NCI-H146 (cell line): ENCODE measurements around the gene TANC1.
A peak's percentile ranks its signal among the peaks of the same experiment; 100 is the strongest.

ENCODE experiments used
- DNase-seq: peaks from one replicate; lab custom pipeline; 2025; lab: John Stamatoyannopoulos, UW

The TANC1 gene

DNA sequence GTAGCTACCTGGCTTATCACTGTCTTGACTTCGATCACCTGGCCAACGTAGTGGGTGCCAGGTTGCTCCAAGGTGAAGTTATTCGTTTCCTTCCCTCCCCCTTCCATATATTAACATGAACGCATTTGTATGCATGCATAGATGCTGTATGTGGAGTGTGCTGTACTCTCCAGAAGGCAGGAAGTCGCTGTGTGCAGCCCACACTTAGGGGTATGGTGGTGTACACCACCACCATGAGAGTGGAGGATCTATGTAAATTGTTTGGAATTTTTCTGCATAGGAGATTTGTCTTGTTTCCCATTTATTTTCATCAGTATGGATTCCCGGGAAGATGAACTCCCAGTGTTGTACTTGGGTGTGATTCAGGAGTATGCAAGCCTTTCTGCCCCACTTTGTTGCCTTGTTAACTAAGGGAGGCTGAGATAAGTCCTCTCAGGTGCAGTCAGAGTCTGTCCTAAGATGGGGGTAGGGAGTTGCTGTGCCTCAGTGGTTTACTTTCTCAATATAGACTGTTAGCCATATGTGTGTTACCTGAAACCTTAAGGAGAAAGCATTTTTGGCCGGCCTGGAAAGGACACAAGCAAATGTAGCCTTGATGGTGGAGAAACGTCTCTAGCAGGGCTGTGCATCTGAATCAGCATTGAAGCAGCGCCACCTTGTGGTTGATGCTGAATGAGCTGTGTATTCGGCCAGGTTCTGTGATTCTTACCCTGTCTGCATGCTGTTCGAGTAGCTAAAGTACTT is 149.8 kb downstream of the TANC1 start:
- DNase-seq = peak; percentile 45

DNA sequence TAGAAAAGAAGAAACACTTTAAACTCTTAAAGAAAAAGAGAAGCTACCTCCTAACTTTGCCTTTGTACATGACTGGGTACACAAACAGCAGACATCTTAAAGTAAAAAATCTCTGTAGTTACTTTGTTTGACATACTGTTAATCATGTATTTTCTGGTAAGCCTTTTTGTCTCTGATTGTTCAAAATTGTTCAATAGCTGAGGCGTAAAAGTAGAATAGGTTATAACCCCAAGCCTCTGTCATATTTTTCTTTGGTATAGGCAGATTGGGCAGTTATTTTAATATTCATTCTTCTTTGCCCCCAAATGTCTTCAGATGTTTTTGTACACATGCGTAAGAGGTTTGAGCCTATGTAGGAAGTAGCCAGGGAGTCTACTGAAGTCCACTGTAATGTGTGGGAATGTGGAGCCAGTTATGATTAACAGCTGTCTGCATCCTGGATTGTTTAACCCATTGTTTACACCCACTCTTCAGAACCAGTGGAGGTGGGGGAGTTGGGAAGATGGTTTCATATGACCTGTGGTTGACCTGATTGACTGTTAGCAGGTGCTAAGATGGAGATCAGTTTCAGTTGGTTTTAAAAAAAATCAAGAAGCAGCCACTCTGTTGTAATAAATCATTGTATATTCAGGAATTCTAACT is 150.5 kb downstream of the TANC1 start:
- no peak for DNase-seq

DNA sequence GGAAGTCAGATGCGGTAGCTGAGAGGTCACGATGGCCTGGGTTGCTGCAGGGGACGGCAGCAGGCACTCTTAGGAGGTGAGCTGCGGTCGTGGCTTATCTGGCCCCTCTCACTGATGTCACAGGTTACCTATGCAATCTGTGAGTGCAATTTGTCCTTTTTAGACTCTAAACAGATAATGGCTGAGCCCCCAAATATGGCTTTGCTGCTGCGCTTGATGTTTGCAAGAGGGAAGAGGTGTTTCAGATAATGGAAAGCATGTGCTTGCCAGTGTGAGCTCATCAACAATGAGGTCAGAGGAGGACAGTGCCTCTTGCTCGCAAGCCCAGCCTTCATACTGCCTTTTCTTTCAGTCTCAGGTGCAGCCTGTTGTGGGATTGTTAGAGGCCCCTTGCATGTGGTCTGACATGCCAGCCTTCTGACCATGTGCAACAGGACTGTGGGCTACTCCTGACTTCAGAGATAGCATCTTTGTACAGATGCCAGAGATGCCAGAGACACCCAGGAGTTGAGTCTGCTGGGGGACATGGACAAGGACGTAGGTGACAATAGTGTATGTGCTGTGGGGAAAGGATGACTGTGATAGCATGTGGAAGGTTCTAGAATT is 151.3 kb downstream of the TANC1 start:
- DNase-seq = no peak

DNA sequence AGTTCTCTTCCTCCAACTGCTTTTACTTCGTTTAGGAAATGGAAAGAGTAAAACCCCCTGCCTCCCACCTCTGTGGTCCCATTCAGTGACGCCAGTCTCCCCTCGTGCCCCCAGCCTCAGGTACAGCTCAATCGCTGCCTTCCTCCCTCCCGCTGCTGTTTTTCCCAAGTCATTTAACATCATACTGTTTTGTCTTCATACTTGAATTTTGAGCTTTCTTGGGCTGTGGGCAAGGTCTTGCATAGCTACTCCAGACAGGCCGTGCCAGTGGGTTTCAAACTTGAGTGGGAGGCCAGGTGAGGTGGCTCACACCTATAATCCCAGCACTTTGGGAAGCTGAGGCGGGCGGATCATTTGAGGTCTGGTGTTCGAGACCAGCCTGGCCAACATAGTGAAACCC is 155.3 kb downstream of the TANC1 start:
- DNase-seq = no peak

DNA sequence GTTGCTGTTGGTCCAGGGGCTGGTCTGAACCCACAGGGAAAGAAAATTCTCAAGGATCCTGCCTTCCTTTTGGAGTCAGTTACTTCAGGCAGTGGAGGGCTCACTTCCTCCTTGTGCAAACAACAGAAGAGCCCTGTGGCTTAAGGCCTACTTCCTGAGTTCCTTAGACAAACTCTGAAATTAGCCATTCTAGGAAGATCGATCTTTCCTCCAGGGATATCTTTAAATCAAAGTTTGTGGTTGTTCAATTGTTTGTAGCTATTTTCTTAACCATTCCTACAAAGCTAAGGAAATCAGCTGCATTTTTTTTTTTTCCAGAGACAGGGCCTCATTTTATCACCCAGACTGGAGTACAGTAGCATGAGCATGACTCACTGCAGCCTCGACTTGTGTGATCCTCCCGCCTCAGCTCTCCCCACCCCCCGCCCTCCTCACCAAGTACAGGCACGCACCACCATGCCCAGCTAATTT is 156.0 kb downstream of the TANC1 start:
- DNase-seq = no peak

DNA sequence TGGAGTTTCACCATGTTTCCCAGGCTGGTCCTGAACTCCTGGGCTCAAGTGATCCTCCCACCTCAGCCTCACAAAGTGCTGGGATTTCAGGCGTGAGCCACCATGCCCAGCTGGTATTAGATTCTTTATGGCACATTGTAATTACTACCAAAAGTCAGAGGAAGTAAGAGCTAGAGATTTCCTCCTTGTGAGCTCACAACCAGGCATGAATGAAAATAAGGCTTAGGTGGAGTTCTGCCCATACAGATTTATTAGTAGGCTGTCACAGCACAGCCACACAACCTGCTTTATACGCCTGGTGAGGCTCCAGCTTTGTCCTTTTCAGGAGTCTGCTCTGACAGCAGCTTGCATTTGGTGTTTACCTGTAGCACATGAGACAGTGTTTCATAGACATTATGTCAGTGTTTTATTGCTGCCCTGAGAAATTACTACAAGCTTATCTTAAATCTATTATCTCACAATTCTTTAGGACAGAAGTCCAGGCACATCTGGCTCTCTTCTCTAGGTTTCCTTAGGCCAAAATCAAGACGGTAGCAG is 156.6 kb downstream of the TANC1 start:
- no peak for DNase-seq

DNA sequence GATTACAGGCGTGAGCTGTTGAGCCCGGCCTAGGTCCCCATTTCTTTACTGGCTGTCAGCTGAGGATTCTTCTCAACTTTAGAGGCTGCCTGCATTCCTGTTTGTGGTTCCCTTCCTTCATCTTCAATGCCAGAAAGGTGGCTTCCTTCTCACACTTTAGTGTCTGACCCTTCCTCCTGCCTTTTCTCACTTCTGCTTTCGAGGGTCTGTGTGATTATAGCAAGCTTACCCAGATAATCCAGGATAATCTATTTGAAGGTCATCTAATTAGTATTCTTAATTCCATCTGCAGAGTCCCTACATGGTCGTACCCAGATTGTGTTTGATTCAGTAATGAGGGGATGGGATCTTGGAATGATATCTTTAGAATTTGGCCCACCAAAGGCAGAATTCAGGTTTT is 157.4 kb downstream of the TANC1 start:
- DNase-seq = no peak

DNA sequence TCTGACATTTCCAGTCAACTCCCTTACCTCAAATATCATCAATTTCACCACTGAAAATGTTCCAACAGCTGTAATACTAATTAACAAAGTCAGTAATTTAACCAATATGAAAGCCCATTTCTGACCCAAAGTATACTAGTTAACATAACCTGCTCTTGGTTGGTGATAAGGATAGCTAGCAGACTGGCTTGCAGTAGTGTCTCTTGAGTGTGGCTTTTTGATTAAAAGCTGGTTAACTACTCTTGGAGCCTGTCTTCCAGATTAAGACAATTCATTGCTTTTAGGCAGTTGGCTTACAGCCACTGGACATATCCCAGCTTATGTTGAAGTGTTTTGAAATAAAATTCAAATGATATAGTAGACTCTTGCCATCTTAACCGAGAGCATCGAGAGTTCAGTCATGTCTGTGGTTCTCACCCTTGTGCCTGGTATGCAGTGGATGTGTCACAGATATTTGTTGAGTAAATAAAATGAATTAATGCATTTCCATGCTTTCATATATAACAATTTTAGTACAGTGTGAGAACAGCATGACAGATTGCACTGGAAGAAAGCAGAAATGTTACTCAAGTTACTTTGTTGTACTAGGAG is 158.1 kb downstream of the TANC1 start:
- DNase-seq = no peak

DNA sequence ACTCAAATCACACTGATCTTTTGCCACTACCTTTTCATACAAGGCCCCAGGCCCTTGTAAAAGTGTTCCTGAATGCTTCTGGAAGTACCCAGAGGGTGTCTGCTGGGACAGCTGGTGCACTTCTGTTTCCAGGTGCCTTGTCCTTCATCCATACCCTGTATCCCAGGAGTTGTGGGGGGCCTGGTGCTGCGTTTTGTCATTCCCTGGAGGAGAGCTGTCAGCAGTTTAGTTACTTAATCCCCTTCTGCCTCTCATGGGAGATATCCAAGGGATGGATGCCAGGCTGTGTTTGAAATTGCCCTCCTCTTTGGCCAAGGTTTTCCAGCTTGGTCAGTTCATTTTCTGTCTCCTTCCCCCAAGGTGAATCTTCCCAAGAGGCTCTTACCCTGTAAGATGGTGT is 159.8 kb downstream of the TANC1 start:
- DNase-seq = no peak

DNA sequence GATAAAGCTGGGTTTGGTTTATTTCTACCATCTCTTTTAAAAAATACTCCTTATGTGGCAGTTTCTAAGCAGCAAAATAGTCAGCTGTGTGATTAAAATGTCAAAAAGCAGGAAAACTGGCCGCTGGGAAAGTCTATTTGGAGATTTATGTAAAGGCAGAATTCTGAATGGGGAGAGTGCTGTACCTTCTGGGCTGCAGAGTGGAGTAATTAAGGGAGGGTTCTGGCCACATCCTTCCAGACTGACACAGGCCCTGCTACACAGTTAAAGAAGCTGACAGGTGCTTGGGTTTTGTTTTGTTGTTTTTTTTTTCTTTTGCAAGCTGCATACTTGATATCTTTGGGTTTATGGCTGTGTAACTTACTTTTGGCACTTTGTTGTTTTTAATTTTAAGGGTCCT is 160.8 kb downstream of the TANC1 start:
- DNase-seq = no peak

DNA sequence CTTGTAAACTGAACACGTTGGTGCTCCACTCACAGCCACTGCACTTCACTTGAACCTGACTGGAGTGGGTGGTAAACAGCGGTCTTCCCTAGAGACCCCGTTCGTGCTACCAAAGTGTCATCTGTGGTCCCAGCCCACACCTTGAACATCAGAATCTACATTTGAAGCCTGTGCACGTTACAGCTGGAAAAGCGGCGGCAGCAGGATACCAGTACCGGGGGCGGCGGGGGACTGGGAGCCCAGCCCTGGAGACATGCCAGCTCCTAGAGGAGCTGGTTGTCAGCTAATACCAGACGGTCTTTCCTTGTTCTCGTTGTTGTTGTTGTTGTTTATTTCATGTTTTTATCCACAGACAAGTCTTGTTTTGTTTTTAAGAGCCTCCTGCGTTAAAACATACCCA is 161.4 kb downstream of the TANC1 start:
- DNase-seq = no peak

DNA sequence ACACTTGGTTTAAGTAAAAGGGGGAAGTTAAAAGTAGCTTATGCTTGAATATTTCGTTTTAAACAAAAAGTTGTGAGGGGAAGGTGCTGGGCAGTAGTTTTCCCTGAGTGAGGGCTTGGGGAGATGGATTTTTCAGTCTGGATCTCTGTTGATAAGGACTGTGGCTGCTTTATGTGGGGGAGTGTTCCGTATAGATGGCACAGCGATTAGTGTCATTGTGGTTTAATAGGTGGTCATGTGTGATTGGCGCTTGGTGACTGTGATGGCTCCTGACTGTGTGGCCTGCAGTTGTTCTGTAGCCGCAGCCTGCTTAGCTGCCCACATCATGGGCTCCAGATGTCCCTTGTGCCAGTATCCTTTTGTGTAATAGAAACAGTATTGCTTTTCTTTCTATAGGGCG is 161.9 kb downstream of the TANC1 start:
- DNase-seq = no peak

DNA sequence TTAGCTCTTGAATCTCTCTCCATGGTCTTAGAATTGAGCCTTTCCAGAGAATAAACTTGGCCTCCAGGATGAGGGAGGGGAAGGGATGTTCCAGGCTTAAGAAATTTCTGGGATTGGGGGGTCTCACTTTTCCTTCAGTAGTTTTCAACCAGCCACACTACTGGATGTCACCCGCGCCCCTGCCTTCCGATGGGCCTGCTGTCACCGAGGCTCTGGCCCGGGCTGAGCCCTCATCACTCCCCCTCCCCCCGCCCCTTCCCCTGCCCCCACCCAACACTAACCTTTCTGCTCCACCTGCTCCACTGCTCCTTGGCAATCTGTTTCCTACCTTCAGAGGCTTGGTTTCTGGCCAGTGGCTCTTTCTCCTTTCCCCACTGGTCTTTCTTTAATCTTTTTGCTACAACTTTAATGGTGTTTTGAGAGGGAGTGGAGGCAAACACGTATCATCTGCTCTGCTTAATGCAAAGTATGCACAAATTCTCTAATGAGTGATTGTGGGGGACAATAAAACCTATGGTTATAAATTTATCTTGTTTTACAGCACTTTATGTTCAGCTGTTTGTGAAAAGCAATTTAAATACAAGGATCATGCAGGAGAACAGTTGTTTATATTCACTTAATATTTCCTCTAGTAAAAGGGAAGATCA is 162.9 kb downstream of the TANC1 start:
- no peak for DNase-seq

DNA sequence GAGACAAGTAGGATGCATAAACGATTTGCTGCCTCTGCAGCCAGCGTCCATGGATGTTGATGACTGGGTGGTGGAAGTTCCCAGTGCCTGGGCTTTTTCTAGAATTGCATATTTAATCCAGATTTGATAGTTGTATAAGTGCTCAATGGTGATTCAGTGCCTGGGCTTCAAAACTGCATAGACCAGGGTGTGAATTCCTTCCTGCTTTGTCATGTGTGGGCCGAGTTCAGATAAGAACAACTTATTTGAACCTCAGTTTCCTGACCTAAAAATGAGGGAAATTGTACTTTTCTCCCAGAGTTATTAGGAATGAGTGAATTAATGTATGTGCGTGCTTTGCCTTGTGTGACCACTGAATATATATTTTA is 163.5 kb downstream of the TANC1 start:
- no peak for DNase-seq

DNA sequence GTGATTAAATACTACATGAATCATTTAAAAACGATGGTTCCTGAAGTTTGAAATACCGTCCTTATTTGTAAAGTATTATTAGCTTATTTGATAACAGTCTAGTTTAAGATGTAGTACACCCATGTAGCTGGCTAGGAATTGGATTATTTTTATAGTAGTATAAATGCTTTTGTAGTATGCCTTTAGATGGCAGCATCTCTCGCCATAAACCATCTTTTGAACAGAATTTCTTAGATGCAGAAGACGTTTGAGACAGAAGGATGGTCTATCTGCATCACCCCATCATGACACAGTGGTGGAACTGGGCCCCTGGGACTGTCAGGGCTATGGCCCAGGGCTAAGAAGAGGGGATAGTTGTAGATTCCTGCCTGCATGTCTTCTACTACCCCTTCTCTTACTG is 165.4 kb downstream of the TANC1 start:
- no peak for DNase-seq

DNA sequence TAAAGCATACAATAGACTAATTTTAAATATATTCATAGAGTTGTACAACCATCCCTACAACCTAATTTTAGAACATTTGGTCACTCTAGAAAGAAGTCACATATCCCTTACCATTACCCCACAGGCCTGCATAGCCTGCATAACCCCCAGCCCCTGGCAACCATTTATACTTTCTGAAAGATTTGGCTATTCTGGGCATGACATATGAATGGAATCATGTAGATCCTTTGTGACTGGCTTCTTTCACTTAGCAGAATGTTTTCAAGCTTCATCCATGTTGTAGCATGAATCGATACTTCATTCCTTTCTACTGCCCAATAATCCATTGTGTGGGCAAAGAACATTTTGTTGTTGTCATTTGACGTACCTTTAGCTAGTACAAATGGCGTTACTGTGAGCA is 166.5 kb downstream of the TANC1 start:
- DNase-seq = no peak

DNA sequence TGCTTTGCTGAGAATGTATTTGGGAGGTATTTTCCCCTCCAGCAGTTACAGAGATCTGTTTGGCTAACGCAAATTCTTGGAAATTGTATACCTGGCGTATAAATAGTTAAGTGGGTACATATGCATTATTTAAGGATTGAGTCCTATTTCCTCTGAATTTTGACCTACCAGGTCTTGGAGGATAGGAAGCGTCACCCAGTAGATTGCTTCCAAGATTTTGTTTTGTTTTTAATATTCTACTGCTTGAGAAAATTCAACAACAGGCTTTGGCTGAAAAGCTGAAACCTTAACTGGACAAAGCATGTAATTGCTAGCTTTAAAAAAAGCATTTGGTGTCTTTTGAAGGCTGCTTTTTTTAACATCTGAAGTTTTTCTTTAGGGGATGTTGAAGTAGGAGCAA is 168.0 kb downstream of the TANC1 start:
- DNase-seq = no peak

DNA sequence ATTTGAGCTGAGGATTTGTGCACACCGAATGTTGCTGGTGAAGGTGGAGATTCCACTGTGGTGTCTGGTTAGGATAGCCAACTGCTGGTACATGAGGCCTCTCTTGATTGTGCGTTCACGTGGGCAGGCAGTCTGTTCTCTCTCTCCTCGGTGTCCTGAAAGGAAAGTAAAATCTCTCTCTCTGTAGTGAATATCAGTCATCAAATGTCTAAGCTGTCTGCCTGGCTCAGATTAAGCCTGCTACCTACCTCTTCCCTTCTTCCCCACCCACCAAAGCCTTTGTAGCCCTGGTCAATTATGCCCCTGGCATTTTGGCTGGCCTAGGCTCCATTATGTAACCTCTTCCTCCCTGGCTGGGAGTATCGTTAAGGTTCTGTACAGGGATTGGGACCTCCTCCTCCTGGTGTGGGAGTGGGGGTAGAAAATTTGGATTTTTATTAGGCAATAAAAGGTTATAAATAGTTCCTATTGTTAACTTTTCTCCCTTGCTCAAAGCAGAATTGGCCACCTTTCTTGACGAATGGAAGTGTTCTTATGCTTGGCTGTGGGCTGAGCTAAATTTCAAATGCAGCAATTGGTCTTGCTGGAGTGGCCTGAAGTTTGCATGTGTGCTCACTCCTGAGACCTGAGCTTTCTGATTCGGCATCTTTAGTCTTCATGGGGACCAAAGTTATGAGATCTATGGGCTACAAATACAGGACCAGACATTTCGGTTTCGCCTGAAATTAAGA is 169.2 kb downstream of the TANC1 start:
- no peak for DNase-seq

DNA sequence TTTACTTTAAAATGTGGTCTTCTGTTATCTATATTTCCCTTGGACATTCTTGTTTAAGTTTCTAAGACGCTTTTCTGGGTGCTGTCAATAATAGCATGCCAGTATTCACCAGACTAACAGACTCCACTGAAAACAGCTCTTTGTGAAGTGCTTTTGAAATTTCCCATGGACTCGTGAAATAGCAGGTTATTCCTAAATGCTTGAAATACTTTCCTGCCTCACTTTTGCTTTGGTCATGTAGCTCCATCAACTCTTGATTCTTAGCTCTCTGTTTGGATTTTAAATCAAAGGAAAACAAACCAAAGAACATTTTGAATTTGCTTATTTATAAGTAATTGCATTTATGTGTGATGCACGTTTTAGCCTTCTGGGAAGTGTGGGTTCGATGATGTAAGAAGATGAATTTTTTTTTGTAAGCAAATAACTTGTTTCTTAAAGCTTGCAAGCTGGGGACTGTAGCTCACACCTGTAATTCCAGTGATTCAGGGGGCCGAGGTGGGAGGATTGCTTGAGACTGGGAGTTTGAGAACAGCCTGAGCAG is 170.3 kb downstream of the TANC1 start:
- no peak for DNase-seq

DNA sequence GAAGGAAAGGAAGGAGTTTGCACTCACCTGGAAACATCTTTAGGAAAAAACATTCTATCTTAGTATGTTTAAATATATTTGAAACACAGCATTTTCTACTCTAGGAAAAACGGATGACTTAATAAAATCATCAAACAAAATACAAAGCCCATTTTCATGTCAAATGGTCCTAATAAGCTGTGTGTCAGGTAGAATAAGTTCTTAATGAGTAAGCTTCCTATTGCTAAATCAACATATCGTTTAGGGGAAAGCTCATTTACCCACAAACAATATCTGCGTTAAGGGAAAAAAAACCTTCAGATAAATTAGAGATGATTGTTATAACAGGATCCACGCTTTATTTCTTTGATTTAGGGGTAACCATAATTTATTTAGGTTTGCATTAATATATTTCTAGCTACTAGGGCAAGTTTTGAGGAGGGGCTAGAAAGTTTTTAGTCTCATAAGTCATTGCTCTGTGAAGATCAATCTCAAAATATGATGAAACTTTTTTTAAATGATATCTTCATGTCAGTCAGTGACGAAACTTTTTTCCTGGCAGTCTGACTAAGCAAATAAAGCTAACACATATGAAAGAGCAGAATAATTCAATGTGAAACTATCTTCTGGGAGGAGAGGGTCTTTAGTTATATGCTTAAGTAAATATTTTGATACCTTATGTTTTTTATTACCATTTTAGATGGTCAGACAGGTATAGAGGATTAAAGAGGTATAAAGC is 170.9 kb downstream of the TANC1 start:
- no peak for DNase-seq
